Effector memory CD8-positive, alpha-beta T cell (primary cell): Measurements from ENCODE around the gene GNG12.

Experiments
- ATAC-seq: fragments of 150-1000 bp; cut with Tn5 transposase; replicated peaks from 2 replicates; pipeline ENCODE4 v1.10.0; 2021; ENCODE audit warnings: mild to moderate bottlenecking, moderate library complexity
- DNase-seq, 3 experiments: peaks; one replicate each; pipeline ENCODE4 v3.0.0; 2021
- H3K27ac Mint-ChIP-seq, 2 donors: one replicate each; pipeline ENCODE4 v1.8.0; 2022; ENCODE audit warnings: mild to moderate bottlenecking in 2 of 2, mixed read lengths in 2 of 2, moderate library complexity in 2 of 2
- H3K27me3 Mint-ChIP-seq, 2 donors: one replicate each; pipeline ENCODE4 v1.8.0; 2022; ENCODE audit warnings: mixed read lengths in 2 of 2
- H3K36me3 Mint-ChIP-seq: one replicate; pipeline ENCODE4 v1.8.0; 2022; ENCODE audit warnings: mild to moderate bottlenecking, moderate library complexity, mixed read lengths; ENCODE audit not compliant: insufficient read depth
- H3K4me1 Mint-ChIP-seq, 2 donors: one replicate each; pipeline ENCODE4 v1.8.0; 2022; ENCODE audit warnings: low read depth in 2 of 2, mixed read lengths in 2 of 2
- H3K4me3 Mint-ChIP-seq, 2 donors: one replicate each; pipeline ENCODE4 v1.8.0; 2022; ENCODE audit warnings: mild to moderate bottlenecking in 2 of 2, mixed read lengths in 2 of 2, moderate library complexity in 2 of 2
- H3K9me3 Mint-ChIP-seq, 2 donors: one replicate each; pipeline ENCODE4 v1.8.0; 2022; ENCODE audit warnings: mixed read lengths in 2 of 2

Gene GNG12

DNA sequence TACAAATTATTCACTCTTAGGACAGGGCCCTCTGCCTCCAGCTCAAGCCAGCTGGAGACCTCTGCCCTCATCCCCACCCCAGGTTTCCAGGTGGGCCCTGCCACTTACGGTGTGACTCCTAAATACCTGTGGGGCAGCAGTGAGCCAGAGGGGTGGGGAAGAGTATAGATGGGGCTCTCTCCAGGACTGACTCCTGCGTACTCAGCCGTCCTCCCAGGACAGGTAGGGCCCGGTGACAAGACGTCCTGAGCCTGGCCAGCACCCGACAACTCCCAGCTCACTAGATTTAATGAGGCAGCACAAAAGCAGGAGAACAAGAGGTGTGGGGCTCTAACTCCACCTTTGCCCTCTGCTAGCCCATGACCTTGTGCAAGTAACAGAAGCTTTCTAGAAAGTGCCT is 16.8 kb downstream of the GNG12 start:
- ATAC-seq (no peak), DNase-seq (no peak)
- H3K27me3 Mint-ChIP-seq, result peaks cover 18 to 41% of the 10 kb centered on the region in 2 donors
- no peaks in the 10 kb centered on the region for H3K36me3 Mint-ChIP-seq
- H3K4me1 Mint-ChIP-seq, result no peaks in the 10 kb centered on the region
- H3K27ac Mint-ChIP-seq, result no peak overlapping the region
- H3K9me3 Mint-ChIP-seq, result no peaks in the 10 kb centered on the region
- no peak overlapping the region for H3K4me3 Mint-ChIP-seq

DNA sequence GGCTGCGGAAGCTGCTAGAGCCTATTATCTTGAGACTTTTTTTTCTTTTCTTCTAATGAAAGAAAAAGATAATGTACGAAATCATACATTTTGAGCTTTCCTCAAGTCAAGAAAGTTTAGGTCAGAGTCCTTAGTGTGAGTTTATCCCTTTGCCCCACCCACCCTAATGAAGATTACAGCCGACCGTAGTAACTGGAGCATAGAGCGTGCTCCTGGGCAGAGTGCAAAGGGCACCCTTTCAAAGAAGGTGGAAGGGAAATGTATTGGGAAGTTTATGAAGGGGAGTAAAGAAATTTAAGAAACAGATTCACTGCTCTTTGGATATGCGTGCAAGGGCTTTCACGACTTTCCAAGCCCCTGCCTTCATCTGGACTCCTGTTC is 17.2 kb downstream of the GNG12 start:
- no peaks in the 10 kb centered on the region for H3K4me1 Mint-ChIP-seq
- no peak overlapping the region for H3K27ac Mint-ChIP-seq
- no peaks in the 10 kb centered on the region for H3K9me3 Mint-ChIP-seq
- no peaks in the 10 kb centered on the region for H3K36me3 Mint-ChIP-seq
- DNase-seq (no peak), ATAC-seq (no peak)
- peaks cover 18 to 36% of the 10 kb centered on the region in 2 donors for H3K27me3 Mint-ChIP-seq
- no peak overlapping the region for H3K4me3 Mint-ChIP-seq

DNA sequence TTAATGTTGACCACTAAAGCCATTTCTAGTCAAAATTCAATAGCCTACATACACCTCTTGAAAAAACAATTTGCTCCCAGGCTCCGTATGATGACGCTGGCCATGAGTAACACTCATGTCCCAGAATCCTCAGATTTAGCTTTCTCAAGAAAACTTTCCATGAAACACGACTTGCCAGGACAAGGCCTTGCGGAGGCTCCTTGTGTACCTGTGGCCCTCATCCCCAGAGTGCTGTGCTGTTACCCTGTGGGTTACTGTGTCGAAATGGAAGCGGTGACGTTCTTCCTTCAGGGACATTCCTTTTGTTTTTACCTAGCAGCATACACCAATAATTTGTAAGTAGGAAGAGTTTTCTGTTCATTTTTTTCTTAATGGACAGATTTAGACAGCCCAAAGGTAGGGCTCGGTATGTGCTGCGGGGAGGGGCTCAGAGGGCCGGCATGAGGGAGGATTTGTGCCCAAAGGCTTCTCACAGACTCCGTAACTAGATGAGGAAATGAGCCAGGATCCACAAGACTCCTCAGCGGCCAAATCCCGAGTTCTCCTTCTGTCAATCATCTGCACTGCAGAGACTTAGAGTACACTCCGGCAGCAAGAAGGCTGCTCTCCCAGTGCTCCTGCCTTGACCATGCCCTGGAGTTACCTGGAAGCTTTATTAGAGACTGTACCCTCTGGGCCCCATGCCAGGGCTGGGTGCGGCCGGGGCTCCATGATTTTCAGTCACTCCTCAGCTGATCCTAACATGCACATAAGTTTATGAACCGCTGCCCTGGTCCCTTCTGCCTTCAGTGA is 17.8 kb downstream of the GNG12 start:
- no peak overlapping the region for H3K27ac Mint-ChIP-seq
- ATAC-seq, result no peak
- H3K9me3 Mint-ChIP-seq, result no peaks in the 10 kb centered on the region
- peaks cover 18 to 33% of the 10 kb centered on the region in 2 donors for H3K27me3 Mint-ChIP-seq
- no peaks in the 10 kb centered on the region for H3K36me3 Mint-ChIP-seq
- DNase-seq, result no peak
- no peaks in the 10 kb centered on the region for H3K4me1 Mint-ChIP-seq
- H3K4me3 Mint-ChIP-seq, result no peak overlapping the region

DNA sequence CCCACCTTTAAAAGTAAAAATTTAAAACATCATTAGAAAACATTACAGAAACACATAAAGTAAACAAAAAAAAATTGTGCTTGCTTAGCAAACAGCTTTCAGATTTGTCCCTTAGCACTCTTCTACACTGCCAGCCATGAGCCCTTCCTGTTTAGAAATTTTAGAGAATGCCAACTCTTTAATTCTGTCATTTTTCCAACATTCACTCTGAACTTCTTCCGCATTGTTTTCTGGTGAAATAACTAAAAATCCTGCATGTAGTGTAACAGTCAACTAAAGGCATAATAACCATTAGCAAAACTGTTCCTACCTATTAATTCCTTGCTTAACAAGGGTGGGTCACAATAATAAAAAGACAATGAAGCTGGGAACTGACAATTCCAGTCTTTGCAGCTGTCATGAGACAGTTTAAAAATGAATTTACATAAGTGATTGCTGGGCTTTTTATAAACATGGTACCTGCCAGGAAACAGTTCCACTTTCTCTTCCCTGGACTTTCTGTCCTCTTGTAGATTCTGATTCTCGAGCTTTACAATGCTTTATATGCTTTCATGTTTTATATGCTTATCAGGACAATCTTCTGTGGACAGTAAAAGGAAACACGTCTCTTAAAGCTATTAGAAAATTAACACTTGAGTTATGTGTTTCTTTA is 19.0 kb downstream of the GNG12 start:
- ATAC-seq (no peak), DNase-seq (no peak)
- Mint-ChIP-seq H3K9me3 (no peaks in the 10 kb centered on the region), H3K36me3 (no peaks in the 10 kb centered on the region), H3K4me1 (no peaks in the 10 kb centered on the region), H3K27me3 (peaks cover 10 to 33% of the 10 kb centered on the region in 2 donors), H3K27ac (no peak overlapping the region), H3K4me3 (no peak overlapping the region)

DNA sequence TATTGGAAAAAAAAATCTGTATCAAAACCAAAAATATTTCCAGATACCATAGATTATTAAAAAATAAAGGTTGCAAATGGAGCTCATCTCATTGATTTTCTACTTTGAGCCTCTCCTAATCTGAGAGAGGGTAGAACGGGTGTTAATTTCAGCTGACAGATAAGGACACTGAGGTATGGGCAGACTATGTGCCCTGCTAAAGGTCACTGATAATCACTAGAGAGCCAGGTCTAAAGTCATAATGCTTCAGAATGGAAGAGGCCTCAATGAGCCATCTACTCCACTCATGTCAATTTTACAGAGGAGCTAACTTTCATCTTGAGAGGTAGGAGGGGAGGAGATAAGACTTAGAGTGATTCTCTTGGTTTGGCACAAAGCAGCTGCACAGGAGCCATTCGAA is 21.0 kb downstream of the GNG12 start:
- DNase-seq (no peak), ATAC-seq (no peak)
- Mint-ChIP-seq H3K4me3 (no peak overlapping the region), H3K9me3 (no peaks in the 10 kb centered on the region), H3K4me1 (no peaks in the 10 kb centered on the region), H3K27me3 (peaks cover 0 to 18% of the 10 kb centered on the region in 2 donors), H3K36me3 (no peaks in the 10 kb centered on the region), H3K27ac (no peak overlapping the region)

DNA sequence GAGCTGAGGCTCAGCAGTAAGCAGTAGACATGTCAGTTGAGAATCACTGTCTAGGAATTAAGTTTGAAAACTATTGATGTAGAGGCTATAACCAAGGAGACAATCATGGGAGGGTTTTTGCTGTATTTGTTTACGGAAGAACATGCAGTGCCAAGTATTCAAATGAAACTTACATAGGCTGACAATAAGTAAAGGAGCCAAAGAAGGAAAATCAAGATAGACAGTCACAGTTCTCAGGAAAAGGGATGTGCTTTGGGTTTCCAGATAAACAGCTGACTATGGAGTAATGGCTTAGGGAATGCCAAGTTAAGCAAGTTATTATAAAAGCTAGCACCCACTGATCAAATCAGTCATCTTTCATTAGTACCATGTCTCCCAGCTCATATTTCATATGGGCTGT is 21.5 kb downstream of the GNG12 start:
- Mint-ChIP-seq H3K27ac (no peak overlapping the region), H3K36me3 (no peaks in the 10 kb centered on the region), H3K4me1 (no peaks in the 10 kb centered on the region), H3K4me3 (no peak overlapping the region), H3K27me3 (peaks cover 0 to 18% of the 10 kb centered on the region in 2 donors), H3K9me3 (no peaks in the 10 kb centered on the region)
- ATAC-seq (no peak), DNase-seq (no peak)

DNA sequence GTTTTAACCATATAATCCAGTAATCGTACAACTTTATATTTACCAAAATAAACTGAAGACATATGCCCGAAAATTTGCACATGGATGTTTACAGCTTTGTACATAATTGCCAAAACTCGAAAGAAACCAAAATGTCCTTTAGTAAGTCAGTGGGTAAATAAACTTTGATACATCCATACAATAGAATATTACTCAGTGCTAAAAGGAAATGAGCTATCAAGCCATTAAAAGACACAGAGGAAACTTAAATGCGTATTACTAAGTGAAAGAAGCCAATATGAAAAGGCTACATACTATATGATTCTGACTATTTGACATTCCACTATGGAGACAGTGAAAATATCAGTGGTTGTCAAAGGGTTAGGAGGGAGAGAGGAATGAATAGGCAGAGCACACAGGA is 23.4 kb downstream of the GNG12 start:
- Mint-ChIP-seq H3K27ac (no peak overlapping the region), H3K9me3 (no peaks in the 10 kb centered on the region), H3K4me1 (no peaks in the 10 kb centered on the region), H3K36me3 (no peaks in the 10 kb centered on the region), H3K4me3 (no peak overlapping the region), H3K27me3 (peaks cover 10 to 18% of the 10 kb centered on the region in 2 donors)
- ATAC-seq, result no peak
- no peak for DNase-seq

DNA sequence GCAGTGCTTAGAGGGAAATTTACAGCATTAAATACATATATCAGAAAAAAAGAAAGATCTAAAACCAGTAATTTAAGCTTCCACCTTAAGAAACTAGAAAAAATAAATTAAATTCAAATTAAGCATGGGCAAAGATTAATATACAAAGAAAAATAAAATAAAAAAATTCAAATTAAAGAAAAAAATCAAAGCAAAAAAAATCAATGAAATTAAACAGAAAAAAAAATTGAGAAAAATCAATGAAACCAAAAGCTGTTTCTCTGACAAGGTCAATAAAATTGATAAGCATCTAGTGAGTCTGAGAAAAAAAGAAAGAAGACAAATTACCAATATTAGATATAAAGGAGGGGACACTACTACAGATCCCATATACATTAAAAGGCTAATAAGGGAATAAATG is 26.0 kb downstream of the GNG12 start:
- ATAC-seq (no peak), DNase-seq (no peak)
- H3K4me1 Mint-ChIP-seq, result no peaks in the 10 kb centered on the region
- H3K9me3 Mint-ChIP-seq, result no peaks in the 10 kb centered on the region
- peaks cover 31 to 44% of the 10 kb centered on the region in 2 donors for H3K27me3 Mint-ChIP-seq
- no peaks in the 10 kb centered on the region for H3K36me3 Mint-ChIP-seq
- H3K4me3 Mint-ChIP-seq, result no peak overlapping the region
- H3K27ac Mint-ChIP-seq, result no peak overlapping the region

DNA sequence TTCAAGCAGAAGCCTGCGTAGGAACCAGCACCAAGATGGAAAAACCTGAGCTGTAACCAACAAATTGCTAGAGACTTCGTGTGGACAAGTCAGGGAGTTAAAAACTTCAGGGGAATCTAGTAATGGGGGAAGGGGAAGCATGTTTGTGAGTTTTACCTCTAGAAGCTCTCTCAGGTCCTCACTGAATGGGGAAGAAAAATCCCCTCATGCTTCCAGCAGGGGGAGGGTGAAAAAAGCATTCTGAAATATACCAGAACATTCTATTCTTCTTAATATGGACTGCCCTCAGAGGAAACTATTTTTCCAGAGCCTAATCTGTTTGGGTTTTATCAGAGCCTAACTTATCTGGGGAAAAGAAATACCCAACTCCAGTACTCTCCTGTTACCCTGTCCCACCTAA is 28.6 kb downstream of the GNG12 start:
- ATAC-seq (no peak), DNase-seq (no peak)
- no peaks in the 10 kb centered on the region for H3K9me3 Mint-ChIP-seq
- no peaks in the 10 kb centered on the region for H3K4me1 Mint-ChIP-seq
- H3K4me3 Mint-ChIP-seq, result no peak overlapping the region
- H3K27me3 Mint-ChIP-seq, result peaks cover 45 to 60% of the 10 kb centered on the region in 2 donors
- no peaks in the 10 kb centered on the region for H3K36me3 Mint-ChIP-seq
- no peak overlapping the region for H3K27ac Mint-ChIP-seq

DNA sequence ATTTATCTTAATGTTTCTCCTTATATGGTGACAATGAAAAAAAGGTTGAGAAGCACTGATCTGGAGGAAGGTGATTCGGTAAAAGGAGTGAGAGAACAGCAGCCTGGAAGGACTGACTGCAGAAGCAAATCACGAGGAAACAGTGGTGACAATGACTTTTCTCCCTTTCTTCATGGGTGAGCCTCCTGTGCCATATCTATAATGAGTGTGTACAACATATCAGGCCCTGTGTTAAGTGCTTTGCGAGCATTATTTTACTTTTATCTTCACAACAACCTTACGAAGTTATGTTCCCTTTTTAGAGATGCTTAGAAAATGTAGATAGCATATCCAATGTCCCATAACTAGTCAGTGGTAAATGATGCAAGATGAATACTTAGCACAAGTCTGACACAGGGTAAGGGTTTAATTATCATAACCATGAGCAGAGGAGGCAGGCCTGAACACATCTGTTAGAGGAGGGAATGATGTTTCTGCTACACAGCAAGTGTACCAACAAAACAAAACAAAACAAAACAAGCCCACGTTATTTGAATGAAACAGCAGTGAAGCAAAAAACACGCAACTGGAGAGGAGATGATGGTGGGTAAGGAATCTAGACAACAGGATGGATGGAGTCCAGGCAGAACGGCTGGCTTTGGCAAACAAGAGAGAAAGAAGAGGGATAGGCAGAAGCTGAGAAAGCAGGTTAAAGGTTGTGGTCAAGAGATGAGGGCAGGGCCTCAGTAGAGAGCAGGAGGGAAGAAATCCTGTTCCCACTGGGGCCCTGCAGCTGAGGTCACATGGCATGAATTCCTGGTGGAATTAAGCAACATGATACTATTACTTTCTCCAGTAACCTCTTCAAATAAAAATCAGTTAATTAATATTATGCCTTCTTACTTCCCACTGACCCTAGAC is 29.6 kb downstream of the GNG12 start:
- Mint-ChIP-seq H3K4me3 (no peak overlapping the region), H3K4me1 (no peaks in the 10 kb centered on the region), H3K36me3 (no peaks in the 10 kb centered on the region), H3K27ac (no peak overlapping the region), H3K27me3 (peaks cover 45 to 61% of the 10 kb centered on the region in 2 donors), H3K9me3 (no peaks in the 10 kb centered on the region)
- ATAC-seq (no peak), DNase-seq (no peak)

DNA sequence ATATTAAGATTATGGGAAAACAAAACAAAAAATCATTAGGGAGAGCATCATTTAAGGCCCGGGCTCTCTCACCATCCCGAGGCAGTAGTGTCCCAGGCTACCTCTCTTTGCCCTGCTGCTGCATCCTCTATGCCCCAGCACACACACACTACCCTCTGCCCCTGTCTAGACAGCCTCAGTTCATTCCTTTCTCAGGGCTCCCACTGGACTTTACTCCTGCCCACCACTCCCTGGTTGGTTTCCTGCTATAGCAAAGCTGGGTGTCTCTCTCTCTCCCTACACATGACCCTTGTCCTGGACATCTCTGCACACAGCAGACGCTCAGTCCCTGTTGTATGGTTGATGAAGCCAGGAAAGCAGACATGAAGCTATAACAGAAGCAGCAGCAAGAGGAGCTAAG is 30.7 kb downstream of the GNG12 start:
- no peak for ATAC-seq
- Mint-ChIP-seq H3K27ac (no peak overlapping the region), H3K4me1 (no peaks in the 10 kb centered on the region), H3K27me3 (peaks cover 47 to 71% of the 10 kb centered on the region in 2 donors), H3K4me3 (no peak overlapping the region), H3K9me3 (no peaks in the 10 kb centered on the region), H3K36me3 (no peaks in the 10 kb centered on the region)
- DNase-seq, result no peak

DNA sequence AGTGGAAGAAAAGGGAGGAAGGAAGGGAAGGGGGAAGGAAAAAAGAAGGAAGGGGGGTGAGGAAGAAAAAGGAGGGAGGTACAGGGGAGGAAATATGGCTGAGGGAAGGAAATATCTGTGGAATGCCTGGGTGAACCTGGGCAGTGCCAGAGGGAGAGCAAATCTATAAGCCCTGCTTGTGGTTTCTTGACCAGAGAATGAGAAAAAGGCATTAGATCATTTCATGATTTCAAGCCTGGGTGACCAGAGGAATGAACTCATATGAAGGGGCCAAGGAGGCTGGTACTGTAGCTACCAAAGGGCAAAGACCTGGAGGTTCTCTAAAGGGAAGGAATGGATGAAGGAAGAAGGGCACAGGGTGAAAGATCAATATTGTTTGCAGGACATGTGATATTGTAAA is 31.4 kb downstream of the GNG12 start:
- Mint-ChIP-seq H3K36me3 (no peaks in the 10 kb centered on the region), H3K9me3 (no peaks in the 10 kb centered on the region), H3K27ac (no peak overlapping the region), H3K27me3 (peaks cover 51 to 78% of the 10 kb centered on the region in 2 donors), H3K4me1 (no peaks in the 10 kb centered on the region), H3K4me3 (no peak overlapping the region)
- ATAC-seq, result no peak
- DNase-seq, result no peak

DNA sequence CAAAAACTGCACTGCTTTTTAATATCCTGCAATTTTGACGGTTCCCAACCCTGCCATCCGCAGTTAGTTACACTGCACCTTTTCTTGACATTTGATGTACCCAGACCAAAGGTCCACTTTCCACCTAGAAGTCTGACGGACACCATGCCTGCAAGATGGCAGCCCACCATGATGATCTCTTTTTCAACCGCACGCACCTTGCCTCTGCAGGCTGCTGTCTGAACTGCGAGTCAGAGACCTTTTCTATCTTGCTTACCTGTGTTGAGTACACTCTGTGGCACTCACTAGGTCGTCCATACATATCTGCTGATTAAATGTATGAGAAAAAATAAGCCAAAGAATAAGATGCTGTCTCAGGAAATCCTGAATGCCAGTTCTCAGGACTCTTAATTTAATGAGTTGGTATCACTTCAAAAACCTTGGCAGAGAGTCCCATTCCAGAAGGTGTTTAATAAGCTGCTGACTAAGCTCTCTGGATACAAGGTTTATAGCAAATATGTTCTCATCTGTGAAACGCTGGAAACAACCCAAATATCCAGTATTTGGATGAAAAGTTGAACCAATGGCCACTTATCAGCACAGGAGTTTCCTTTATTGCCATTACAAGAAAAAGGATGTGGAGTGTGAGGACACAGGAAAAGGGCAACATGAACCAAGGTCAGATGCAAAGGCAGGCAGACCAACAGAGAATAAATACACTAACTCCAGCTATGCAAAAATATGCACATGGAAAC is 37.9 kb downstream of the GNG12 start:
- Mint-ChIP-seq H3K9me3 (no peaks in the 10 kb centered on the region), H3K27ac (no peak overlapping the region), H3K4me3 (no peak overlapping the region), H3K4me1 (no peaks in the 10 kb centered on the region), H3K36me3 (no peaks in the 10 kb centered on the region), H3K27me3 (peaks cover 18 to 44% of the 10 kb centered on the region in 2 donors)
- no peak for DNase-seq
- no peak for ATAC-seq
